Lower leg skin (tissue), 4 donors: ENCODE results near the gene FGF11. TPM values are rescaled to one million over a fixed set of nuclear protein-coding genes. Genes with fewer than 3 reads are reported as not detected.

Source experiments
- DNase-seq, 2 donors: peaks; one replicate each; pipeline ENCODE4 v3.0.0-alpha.2; 2019; ENCODE audit warnings: low spot score in 2 of 2
- H3K4me3 ChIP-seq: fragments of 200-600 bp; sonication (generic); 2 replicates; pipeline ENCODE4 v1.5.1; 2017; ENCODE audit warnings: mild to moderate bottlenecking, low read depth; ENCODE audit not compliant: poor library complexity, severe bottlenecking
- CTCF ChIP-seq, 3 donors: fragments of 450-650 bp; IDR thresholded peaks; one replicate each; pipeline ENCODE4 v1.5.1; 2016; ENCODE audit warnings: antibody characterized with exemption in 3 of 3, mild to moderate bottlenecking in 3 of 3, moderate library complexity in 2 of 3
- POLR2A ChIP-seq, 2 donors: fragments of 450-650 bp; IDR thresholded peaks; one replicate each; pipeline ENCODE4 v1.6.1; 2016 to 2017; ENCODE audit warnings: antibody characterized with exemption in 2 of 2, mild to moderate bottlenecking in 1 of 2, moderate library complexity in 1 of 2
- WGBS, 2 donors: methylation state at CpG; one replicate each; pipeline ENCODE4 v1.1.5; 2018; 5-methylcytosine and 5-hydroxymethylcytosine counted together
- intact Hi-C: fragments of 100-400 bp; cut with DNase I; formaldehyde crosslinking; loops from one replicate; pipeline ENCODE4 v1.15.0; 2023; ENCODE audit warnings: low total_unique reads
- total RNA-seq, 4 donors: library from RNA; depleted of rRNA; stranded (reverse); fragments of >200 nt; gene quantifications; one replicate each; pipeline ENCODE4 v1.1.0, GENCODE V29; 2016

Gene FGF11
- total RNA-seq, 4 donors from 2014 or later: 12.5 to 15.0 (median 13.9) TPM

GRCh38 chr17:7491583-7491982 is 52.3 kb downstream of the FGF11 start:
- WGBS, 2 donors: 96 to 100% methylated on average over 1 of the region's 1 CpG
- no peak for TF ChIP-seq POLR2A (IDR thresholded peaks at IDR 0.05)
- no peak for TF ChIP-seq CTCF (IDR thresholded peaks at IDR 0.05)
- no peak overlapping the region for H3K4me3 ChIP-seq
- intact Hi-C loops: loop anchor here (10.0 kb wide), 1 partner anchor 63 kb away; the partner anchor contains the start of gene TNFSF13
- no peak for DNase-seq

GRCh38 chr17:7493941-7494340 is 54.6 kb downstream of the FGF11 start:
- WGBS, 2 donors: 88 to 93% methylated on average over 3 of the region's 3 CpGs
- no peak for DNase-seq
- TF ChIP-seq POLR2A (IDR thresholded peaks at IDR 0.05) (no peak), CTCF (IDR thresholded peaks at IDR 0.05) (no peak)
- no peak overlapping the region for H3K4me3 ChIP-seq
- intact Hi-C loops: loop anchor here (10.0 kb wide), 1 partner anchor 61 kb away; the partner anchor contains the start of gene TNFSF13

Other genes starting within 250 kb of the FGF11 start
- gene DLG4, start 219.7 kb upstream of the FGF11 start, total RNA-seq: 1 to 10 TPM; 2.7 to 7.7 (median 4.7) TPM
- gene ACADVL, start 219.6 kb upstream of the FGF11 start, total RNA-seq: 1,000 to 10,000 TPM in 1 of 4 donors, 100 to 1,000 TPM in 3; 703 to 1,179 (median 863) TPM
- 10 to 100 TPM; 51.7 to 87.5 (median 67.8) TPM for gene DVL2, start 205.0 kb upstream of the FGF11 start, total RNA-seq
- 10 to 100 TPM; 23.4 to 32.5 (median 27.9) TPM for gene PHF23, start 200.1 kb upstream of the FGF11 start, total RNA-seq
- 100 to 1,000 TPM; 253 to 667 (median 538) TPM for gene GABARAP, start 197.1 kb upstream of the FGF11 start, total RNA-seq
- gene CTDNEP1, start 187.8 kb upstream of the FGF11 start, total RNA-seq: 10 to 100 TPM; 55.3 to 79.2 (median 70.4) TPM
- 10 to 100 TPM; 10.8 to 20.6 (median 17.1) TPM for gene ELP5, start 187.3 kb upstream of the FGF11 start, total RNA-seq
- 10 to 100 TPM in 3 of 4 donors, 1 to 10 TPM in 1; 6.7 to 25.6 (median 14.4) TPM for gene CLDN7, start 177.0 kb upstream of the FGF11 start, total RNA-seq
- gene SLC2A4, start 157.8 kb upstream of the FGF11 start, total RNA-seq: 10 to 100 TPM in 2 of 4 donors, 1 to 10 TPM in 2; 4.3 to 13.6 (median 8.4) TPM
- gene YBX2, start 144.9 kb upstream of the FGF11 start, total RNA-seq: 1 to 10 TPM in 3 of 4 donors, under 1 TPM in 1; 0.17 to 8.0 (median 2.4) TPM
- 100 to 1,000 TPM; 203 to 261 (median 221) TPM for gene EIF5A, start 131.9 kb upstream of the FGF11 start, total RNA-seq
- gene GPS2, start 124.2 kb upstream of the FGF11 start, total RNA-seq: 10 to 100 TPM; 48.8 to 93.6 (median 79.3) TPM
- gene NEURL4, start 110.2 kb upstream of the FGF11 start, total RNA-seq: 10 to 100 TPM; 13.3 to 44.8 (median 22.3) TPM
- 1 to 10 TPM; 2.9 to 5.6 (median 3.8) TPM for gene ACAP1, start 103.0 kb upstream of the FGF11 start, total RNA-seq
- gene KCTD11, start 87.3 kb upstream of the FGF11 start, total RNA-seq: 10 to 100 TPM; 30.3 to 65.4 (median 42.8) TPM
- not detected for gene TMEM95, start 84.4 kb upstream of the FGF11 start, total RNA-seq
- gene TNK1, start 58.4 kb upstream of the FGF11 start, total RNA-seq: 10 to 100 TPM; 13.0 to 25.4 (median 19.7) TPM
- 10 to 100 TPM; 21.6 to 38.1 (median 24.5) TPM for gene PLSCR3, start 45.0 kb upstream of the FGF11 start, total RNA-seq
- 10 to 100 TPM; 56.1 to 90.8 (median 65.5) TPM for gene TMEM256, start 35.4 kb upstream of the FGF11 start, total RNA-seq
- 1 to 10 TPM; 5.5 to 9.6 (median 6.4) TPM for gene NLGN2, start 31.7 kb upstream of the FGF11 start, total RNA-seq
- gene SPEM1, start 19.2 kb upstream of the FGF11 start, total RNA-seq: not detected
- gene SPEM2, start 13.9 kb upstream of the FGF11 start, total RNA-seq: not detected
- not detected for gene SPEM3, start 10.7 kb upstream of the FGF11 start, total RNA-seq
- gene TMEM102, start 4.1 kb upstream of the FGF11 start, total RNA-seq: 10 to 100 TPM; 15.5 to 23.2 (median 22.1) TPM
- gene CHRNB1, start 5.5 kb downstream of the FGF11 start, total RNA-seq: 10 to 100 TPM in 3 of 4 donors, 1 to 10 TPM in 1; 7.8 to 16.0 (median 13.6) TPM
- gene ZBTB4, start 40.1 kb downstream of the FGF11 start, total RNA-seq: 10 to 100 TPM; 40.4 to 52.3 (median 47.7) TPM
- gene SLC35G6, start 41.9 kb downstream of the FGF11 start, total RNA-seq: not detected
- gene POLR2A, start 44.9 kb downstream of the FGF11 start, total RNA-seq: 100 to 1,000 TPM in 3 of 4 donors, 10 to 100 TPM in 1; 93.9 to 120 (median 110) TPM
- 10 to 100 TPM in 3 of 4 donors, 1 to 10 TPM in 1; 9.9 to 31.7 (median 20.9) TPM for gene TNFSF12, start 109.5 kb downstream of the FGF11 start, total RNA-seq
- gene TNFSF13, start 119.2 kb downstream of the FGF11 start, total RNA-seq: 10 to 100 TPM in 3 of 4 donors, 1 to 10 TPM in 1; 7.6 to 30.6 (median 17.6) TPM
- gene SENP3, start 122.4 kb downstream of the FGF11 start, total RNA-seq: 10 to 100 TPM; 39.5 to 53.0 (median 48.7) TPM
- gene CD68, start 140.1 kb downstream of the FGF11 start, total RNA-seq: 10 to 100 TPM; 14.2 to 26.9 (median 16.2) TPM
- gene MPDU1, start 144.3 kb downstream of the FGF11 start, total RNA-seq: 10 to 100 TPM; 30.4 to 97.7 (median 74.4) TPM
- gene SOX15, start 150.6 kb downstream of the FGF11 start, total RNA-seq: 100 to 1,000 TPM in 1 of 4 donors, 10 to 100 TPM in 3; 61.9 to 106 (median 77.8) TPM
- 10 to 100 TPM; 32.1 to 35.7 (median 33.9) TPM for gene FXR2, start 175.4 kb downstream of the FGF11 start, total RNA-seq
- gene SAT2, start 188.3 kb downstream of the FGF11 start, total RNA-seq: 10 to 100 TPM; 32.7 to 50.5 (median 43.0) TPM
- not detected for gene SHBG, start 190.6 kb downstream of the FGF11 start, total RNA-seq
- 1 to 10 TPM in 1 of 4 donors, under 1 TPM in 2, not detected in 1; 0.42 to 3.0 (median 0.46) TPM for gene ATP1B2, start 211.4 kb downstream of the FGF11 start, total RNA-seq
- 10 to 100 TPM; 42.8 to 57.3 (median 50.8) TPM for gene TP53, start 248.0 kb downstream of the FGF11 start, total RNA-seq
- 1 to 10 TPM; 1.1 to 5.4 (median 4.5) TPM for gene WRAP53, start 249.0 kb downstream of the FGF11 start, total RNA-seq